Measurements from ENCODE around the gene CCDC124.

DNA sequence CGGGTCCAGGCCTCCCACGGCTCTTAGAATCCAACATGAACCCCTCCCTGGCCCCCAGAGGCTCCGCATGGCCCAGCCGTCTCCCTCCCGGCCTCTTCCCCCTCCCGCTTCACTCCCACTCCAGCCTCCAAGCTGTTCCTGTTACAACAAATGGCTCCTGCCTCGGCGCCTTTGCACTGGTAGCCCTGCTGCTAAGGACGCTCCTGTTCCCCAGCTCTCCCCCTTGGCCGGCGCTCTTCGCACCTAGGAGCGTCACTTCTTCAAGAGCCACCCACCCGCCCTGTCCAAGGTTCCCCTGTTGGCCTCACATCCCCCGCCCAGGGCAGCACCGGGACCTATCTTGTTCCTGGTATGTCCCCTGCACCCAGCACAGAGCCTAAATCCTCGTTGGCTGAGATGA lies 9.4 kb downstream of the CCDC124 start:
- TF ChIP-seq BHLHE40 (IDR thresholded peaks at IDR 0.05; ENCODE audit: borderline replicate concordance) (no peak), ZNF384 (IDR thresholded peaks at IDR 0.05) (no peak), SUZ12 (IDR thresholded peaks at IDR 0.05) (no peak), NFRKB (IDR thresholded peaks at IDR 0.05) (no peak), FOXM1 (IDR thresholded peaks at IDR 0.05; ENCODE audit: borderline replicate concordance) (no peak), L3MBTL2 (conservative IDR thresholded peaks at IDR 0.05) (no peak), TARDBP (IDR thresholded peaks at IDR 0.05) (no peak)
- TF ChIP-seq, protein P1, sequence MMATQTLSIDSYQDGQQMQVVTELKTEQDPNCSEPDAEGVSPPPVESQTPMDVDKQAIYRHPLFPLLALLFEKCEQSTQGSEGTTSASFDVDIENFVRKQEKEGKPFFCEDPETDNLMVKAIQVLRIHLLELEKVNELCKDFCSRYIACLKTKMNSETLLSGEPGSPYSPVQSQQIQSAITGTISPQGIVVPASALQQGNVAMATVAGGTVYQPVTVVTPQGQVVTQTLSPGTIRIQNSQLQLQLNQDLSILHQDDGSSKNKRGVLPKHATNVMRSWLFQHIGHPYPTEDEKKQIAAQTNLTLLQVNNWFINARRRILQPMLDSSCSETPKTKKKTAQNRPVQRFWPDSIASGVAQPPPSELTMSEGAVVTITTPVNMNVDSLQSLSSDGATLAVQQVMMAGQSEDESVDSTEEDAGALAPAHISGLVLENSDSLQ (IDR thresholded peaks at IDR 0.05) = no peak
